DMS 273 (cell line): ENCODE measurements around the gene LSAMP.

Experiments used
- DNase-seq: peaks from one replicate; lab custom pipeline; 2025; ENCODE audit not compliant: unreplicated experiment; lab: John Stamatoyannopoulos, UW

Gene LSAMP

GRCh38 chr3:115982108-115982507 lies 463.2 kb downstream of the LSAMP start:
- DNase-seq = no peak

- no peak for DNase-seq
Measured at GRCh38 chr3:115980709-115981108, 464.6 kb downstream of the LSAMP start.

GRCh38 chr3:115977866-115978265 lies 467.4 kb downstream of the LSAMP start:
- DNase-seq = peak; percentile 16

GRCh38 chr3:115975796-115976195 lies 469.5 kb downstream of the LSAMP start:
- DNase-seq = no peak

- no peak for DNase-seq
Measured at GRCh38 chr3:115975353-115975752, 469.9 kb downstream of the LSAMP start.

- DNase-seq = no peak
Measured at GRCh38 chr3:115974940-115975339, 470.3 kb downstream of the LSAMP start.

- no peak for DNase-seq
Measured at GRCh38 chr3:115968871-115969270, 476.4 kb downstream of the LSAMP start.

GRCh38 chr3:115961380-115961779 lies 483.9 kb downstream of the LSAMP start:
- DNase-seq = peak; percentile 37

- peak; percentile 55 for DNase-seq
Measured at GRCh38 chr3:115960799-115961198, 484.5 kb downstream of the LSAMP start.

GRCh38 chr3:115958526-115958925 lies 486.8 kb downstream of the LSAMP start:
- DNase-seq = peak; percentile 88

- no peak for DNase-seq
Measured at GRCh38 chr3:115947325-115947724, 498.0 kb downstream of the LSAMP start.

- no peak for DNase-seq
Measured at GRCh38 chr3:115943579-115943978, 501.7 kb downstream of the LSAMP start.

GRCh38 chr3:115937054-115937453 lies 508.2 kb downstream of the LSAMP start:
- peak; percentile 45 for DNase-seq

- no peak for DNase-seq
Measured at GRCh38 chr3:115932807-115933206, 512.5 kb downstream of the LSAMP start.

- DNase-seq = no peak
Measured at GRCh38 chr3:115931581-115931980, 513.7 kb downstream of the LSAMP start.

- peak; percentile 33 for DNase-seq
Measured at GRCh38 chr3:115930922-115931321, 514.4 kb downstream of the LSAMP start.

- DNase-seq = peak; percentile 18
Measured at GRCh38 chr3:115930168-115930567, 515.1 kb downstream of the LSAMP start.

GRCh38 chr3:115928376-115928775 lies 516.9 kb downstream of the LSAMP start:
- DNase-seq = no peak

- DNase-seq = peak; percentile 88
Measured at GRCh38 chr3:115927197-115927596, 518.1 kb downstream of the LSAMP start.

- DNase-seq = peak; percentile 74
Measured at GRCh38 chr3:115922681-115923347, 522.5 kb downstream of the LSAMP start.

GRCh38 chr3:115921711-115922110 lies 523.6 kb downstream of the LSAMP start:
- no peak for DNase-seq

- no peak for DNase-seq
Measured at GRCh38 chr3:115918900-115919299, 526.4 kb downstream of the LSAMP start.

- DNase-seq = no peak
Measured at GRCh38 chr3:115916866-115917265, 528.4 kb downstream of the LSAMP start.
